Heart left ventricle (tissue), 16 donors: Measurements from ENCODE around the gene ATF6. TPM values are rescaled to one million over a fixed set of nuclear protein-coding genes. Genes with fewer than 3 reads are reported as not detected.

Experiments used
- ATAC-seq, 4 donors: fragments of 200-7000 bp; cut with Tn5 transposase; one replicate each; pipeline ENCODE4 v1.9.1; 2020 to 2022; ENCODE audit warnings: moderate library complexity in 4 of 4, mild to moderate bottlenecking in 3 of 4, moderate number of reproducible peaks in 1 of 4
- DNase-seq, 5 donors: peaks; one replicate each; pipeline ENCODE4 v3.0.0-alpha.2; 2020
- H3K27ac ChIP-seq, 12 donors: fragments of 200-600 bp; sonication (generic) in 4 of 12; one replicate each; pipeline versions ENCODE4 v1.5.0 to v1.8.0; 2016 to 2022; ENCODE audit warnings: mild to moderate bottlenecking in 2 of 12
- H3K27me3 ChIP-seq, 9 donors: fragments of 200-600 bp; sonication (generic) in 2 of 9; one replicate each; pipeline versions ENCODE4 v1.5.1 to v1.8.0; 2016 to 2022; ENCODE audit warnings: mild to moderate bottlenecking in 3 of 9
- H3K36me3 ChIP-seq, 9 donors: fragments of 200-600 bp; sonication (generic) in 2 of 9; one replicate each; pipeline versions ENCODE4 v1.5.0 to v1.8.0; 2018 to 2022; ENCODE audit warnings: mild to moderate bottlenecking in 2 of 9
- H3K4me1 ChIP-seq, 12 donors: fragments of 200-600 bp; sonication (generic) in 4 of 12; one replicate each; pipeline versions ENCODE4 v1.5.0 to v1.8.0; 2016 to 2022; ENCODE audit warnings: mild to moderate bottlenecking in 3 of 12
- H3K4me3 ChIP-seq, 12 donors: fragments of 200-600 bp; sonication (generic) in 4 of 12; one replicate each; pipeline versions ENCODE4 v1.5.0 to v1.8.0; 2017 to 2022; ENCODE audit warnings: mild to moderate bottlenecking in 9 of 12, moderate library complexity in 4 of 12
- H3K9me3 ChIP-seq, 12 donors: fragments of 200-600 bp; sonication (generic) in 4 of 12; one replicate each; pipeline versions ENCODE4 v1.5.0 to v1.8.0; 2016 to 2022; ENCODE audit warnings: mild to moderate bottlenecking in 1 of 12
- POLR2A ChIP-seq, 2 donors: fragments of 450-650 bp; IDR thresholded peaks; one replicate each; pipeline ENCODE4 v1.6.1; 2017; ENCODE audit warnings: antibody characterized with exemption in 2 of 2, mild to moderate bottlenecking in 2 of 2, moderate library complexity in 2 of 2
- WGBS, 4 donors: extraction: QIAGEN DNeasy Blood & Tissue Kit in 2 of 4; methylation state at CpG; one replicate each; pipeline versions ENCODE4 v1.1.5 to v1.1.7; 2013 to 2018; 5-methylcytosine and 5-hydroxymethylcytosine counted together
- intact Hi-C, 10 donors: fragments of 100-400 bp; cut with DNase I; formaldehyde crosslinking; loops; one replicate each; pipeline versions ENCODE4 v1.11.1 to v1.14.2; 2022
- polyA plus RNA-seq, 2 donors: library from polyadenylated mRNA; stranded (reverse); fragments of 200-250 nt; gene quantifications; one replicate each; pipeline ENCODE4 v1.2.3, GENCODE V29; 2013
- total RNA-seq, 9 donors: library from RNA; depleted of rRNA in 2 of 9; stranded (reverse); fragments of >200 nt in 2 of 9; fragmentation: NEBNext Ultra II Directional in 3 of 9; extraction: Animal tissue kit (Norgen Biotek cat#: 25700) in 3 of 9; gene quantifications; one replicate each; pipeline versions ENCODE4 v1.1.0 to v1.2.4, GENCODE V29; 2016 to 2023
- TF ChIP-seq, protein P1 (sequence below), 12 donors: fragments of 200-600 bp; sonication (generic) in 4 of 12; IDR thresholded peaks; one replicate each; pipeline versions ENCODE4 v1.5.0 to v1.8.0; 2018 to 2022; ENCODE audit warnings: antibody characterized with exemption in 12 of 12, mild to moderate bottlenecking in 5 of 12
- donor health status: ischemic (EF 13 %, LVEDD 7.1; RV severe dilation, severe dysfunction).
- donor health status: healthy with polysubstance abuse.
- donor health status: DM: no; HTN: yes; CAD: no.
- donor health status: DM: no; HTN: no; CAD: no.
- donor health status: ischemic (EF 25% LVEDD 6.9; RV normal size, moderate dysfunction).
- donor health status: ischemic (EF 25% LVEDD 5.7; RV mildly dilated, moderate dysfunction).
- donor health status: healthy.
- donor health status: DM: yes; HTN: yes; CAD: no.
- donor health status: ischemic (EF 35%, LVEDD 5.7; RV mildly dilated, moderate dysfunction).
- donor health status: nonischemic (EF 11% LVEDD 7.7; RV severe dilation, severe dysfunction).
- donor health status: DM: yes; HTN: yes; CAD: no.
- donor health status: PGD.
- donor health status: ischemic (EF 29% LVEDD 5.4; RV normal size, mild dysfunction).
- donor health status: nonischemic (EF 23%, LVEDD 6.1; RV moderate dilation, normal function).

The ATF6 gene
- total and polyA plus RNA-seq, 11 donors, result 3.0 to 24.4 (median 16.3) TPM

DNA sequence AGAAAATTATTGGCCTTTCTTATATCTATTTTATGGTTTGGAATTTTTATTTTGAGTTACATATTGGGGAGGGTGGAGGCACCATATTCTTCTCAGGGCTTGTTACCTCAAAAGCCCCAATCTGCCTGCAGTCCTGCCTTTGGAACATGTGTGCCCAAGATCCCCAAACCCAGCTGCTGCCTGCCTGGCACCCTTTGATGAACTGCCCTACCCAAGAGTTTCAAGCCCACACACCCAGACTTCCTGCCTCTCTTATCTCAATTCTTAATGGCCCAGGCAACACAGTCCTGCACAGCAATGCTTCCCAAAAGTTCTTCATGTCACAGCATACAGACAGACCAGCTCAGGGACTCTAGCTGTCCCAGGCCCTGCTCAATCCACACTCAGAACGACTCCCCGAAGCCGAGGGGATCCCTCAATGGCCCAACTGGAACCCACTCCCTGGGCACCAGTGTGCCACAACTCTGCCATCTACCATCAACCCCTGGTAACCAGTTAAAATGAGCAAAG, 238.4 kb downstream of the ATF6 start:
- DNase-seq (no peak), ATAC-seq (no peak)
- H3K27ac ChIP-seq, result peak overlapping the region in 5 of 12 donors; percentile 3 to 93 (median 48)
- TF ChIP-seq, protein P1, sequence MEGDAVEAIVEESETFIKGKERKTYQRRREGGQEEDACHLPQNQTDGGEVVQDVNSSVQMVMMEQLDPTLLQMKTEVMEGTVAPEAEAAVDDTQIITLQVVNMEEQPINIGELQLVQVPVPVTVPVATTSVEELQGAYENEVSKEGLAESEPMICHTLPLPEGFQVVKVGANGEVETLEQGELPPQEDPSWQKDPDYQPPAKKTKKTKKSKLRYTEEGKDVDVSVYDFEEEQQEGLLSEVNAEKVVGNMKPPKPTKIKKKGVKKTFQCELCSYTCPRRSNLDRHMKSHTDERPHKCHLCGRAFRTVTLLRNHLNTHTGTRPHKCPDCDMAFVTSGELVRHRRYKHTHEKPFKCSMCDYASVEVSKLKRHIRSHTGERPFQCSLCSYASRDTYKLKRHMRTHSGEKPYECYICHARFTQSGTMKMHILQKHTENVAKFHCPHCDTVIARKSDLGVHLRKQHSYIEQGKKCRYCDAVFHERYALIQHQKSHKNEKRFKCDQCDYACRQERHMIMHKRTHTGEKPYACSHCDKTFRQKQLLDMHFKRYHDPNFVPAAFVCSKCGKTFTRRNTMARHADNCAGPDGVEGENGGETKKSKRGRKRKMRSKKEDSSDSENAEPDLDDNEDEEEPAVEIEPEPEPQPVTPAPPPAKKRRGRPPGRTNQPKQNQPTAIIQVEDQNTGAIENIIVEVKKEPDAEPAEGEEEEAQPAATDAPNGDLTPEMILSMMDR (IDR thresholded peaks at IDR 0.05), result no peak
- TF ChIP-seq POLR2A (IDR thresholded peaks at IDR 0.05), result no peak
- WGBS, 4 donors, result 85 to 94% (median 93%) methylated on average over 3 of the region's 3 CpGs
- intact Hi-C loops, result loop anchor here in 1 of 10 donors (10.0 kb wide), 1 partner anchor 70 kb away; no protein-coding TSS in a partner anchor
- H3K4me3 ChIP-seq, result no peak overlapping the region
- peaks cover 0 to 28% (median 3%) of the 10 kb centered on the region in 12 donors for H3K4me1 ChIP-seq
- H3K36me3 ChIP-seq, result peaks cover 0 to 5% (median 0%) of the 10 kb centered on the region in 9 donors
- H3K9me3 ChIP-seq, result no peaks in the 10 kb centered on the region
- H3K27me3 ChIP-seq, result no peaks in the 10 kb centered on the region

DNA sequence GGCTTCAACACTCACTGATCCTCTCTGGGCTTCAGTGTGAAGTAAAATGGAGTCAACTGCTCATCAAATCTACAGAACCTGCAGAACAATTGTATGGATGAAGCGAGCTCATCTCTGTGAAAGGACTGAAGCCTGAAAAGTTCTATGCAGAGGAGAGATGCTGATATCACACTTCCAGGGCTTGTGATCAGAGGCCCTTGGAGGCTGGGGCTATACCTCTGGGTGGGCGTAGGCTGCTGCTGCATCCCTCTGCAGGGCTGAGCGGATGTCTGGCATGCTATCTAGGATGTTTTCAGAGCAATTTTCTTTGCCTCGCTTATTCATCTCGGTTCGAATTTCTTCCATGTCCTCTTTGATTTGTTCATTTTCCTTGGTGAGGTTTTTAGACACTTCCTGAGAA, 240.0 kb downstream of the ATF6 start:
- DNase-seq, result no peak
- intact Hi-C loops, result loop anchor here in 1 of 10 donors (10.0 kb wide), 1 partner anchor 71 kb away; no protein-coding TSS in a partner anchor
- TF ChIP-seq, protein P1 (IDR thresholded peaks at IDR 0.05), result no peak
- H3K4me3 ChIP-seq, result no peak overlapping the region
- ATAC-seq, result no peak
- no peak overlapping the region for H3K27ac ChIP-seq
- H3K27me3 ChIP-seq, result no peaks in the 10 kb centered on the region
- peaks cover 0 to 5% (median 0%) of the 10 kb centered on the region in 9 donors for H3K36me3 ChIP-seq
- H3K9me3 ChIP-seq, result no peaks in the 10 kb centered on the region
- H3K4me1 ChIP-seq, result peaks cover 0 to 28% (median 12%) of the 10 kb centered on the region in 12 donors
- WGBS, 4 donors, result 83 to 87% (median 86%) methylated on average over 6 of the region's 6 CpGs

DNA sequence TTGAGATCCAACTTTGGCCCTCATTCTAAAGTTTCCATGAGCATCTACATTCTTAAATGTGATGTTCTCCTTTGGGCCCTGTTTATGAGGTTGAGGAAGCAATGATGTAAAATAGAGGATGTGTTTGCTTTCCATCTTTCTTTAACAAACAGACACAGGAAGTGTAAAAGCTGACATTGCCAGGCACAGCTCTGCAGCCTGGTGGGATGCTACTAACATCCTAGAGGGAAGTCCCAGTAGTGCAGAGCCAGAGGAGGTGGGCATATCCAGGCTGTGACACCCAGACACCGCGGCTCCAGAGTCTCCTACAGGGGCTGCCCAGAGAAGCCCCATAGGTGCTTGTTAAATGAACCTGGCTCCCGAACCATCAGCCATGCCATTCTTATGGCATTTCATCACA, 241.3 kb downstream of the ATF6 start:
- ATAC-seq, result peak in 1 of 4 donors; percentile 14

DNA sequence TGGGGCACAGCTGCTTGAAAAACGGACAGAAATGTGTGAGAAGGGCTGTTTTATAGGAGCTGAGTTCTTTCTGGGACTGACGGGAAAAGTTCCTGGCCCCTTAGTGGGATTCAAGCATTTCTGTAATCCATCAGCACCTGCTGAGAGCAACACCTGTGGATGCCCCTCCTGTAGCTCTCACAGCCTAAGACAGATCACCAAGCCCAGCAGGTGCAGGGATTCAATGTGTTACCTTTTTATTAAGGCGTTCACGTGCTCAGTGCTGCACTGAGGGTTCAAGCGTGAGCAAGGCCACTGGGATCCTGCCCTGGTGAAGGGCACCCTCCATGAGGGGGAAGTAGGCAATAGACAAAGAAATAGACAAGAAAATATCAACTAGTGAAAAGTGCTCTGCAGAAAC, 242.7 kb downstream of the ATF6 start:
- DNase-seq, result no peak
- Histone ChIP-seq H3K27ac (peak overlapping the region in 1 of 12 donors; percentile 7), H3K9me3 (peaks cover 0 to 6% (median 0%) of the 10 kb centered on the region in 12 donors), H3K27me3 (no peaks in the 10 kb centered on the region), H3K4me1 (peaks cover 0 to 44% (median 19%) of the 10 kb centered on the region in 12 donors), H3K36me3 (peaks cover 0 to 5% (median 0%) of the 10 kb centered on the region in 9 donors), H3K4me3 (no peak overlapping the region)
- 85 to 91% (median 87%) methylated on average over 5 of the region's 5 CpGs for WGBS, 4 donors
- intact Hi-C loops, result loop anchor here in 1 of 10 donors (10.0 kb wide), 1 partner anchor 74 kb away; no protein-coding TSS in a partner anchor
- TF ChIP-seq POLR2A (IDR thresholded peaks at IDR 0.05), result no peak
- TF ChIP-seq, protein P1 (IDR thresholded peaks at IDR 0.05), result no peak
- no peak for ATAC-seq

More for the DNA sequence above, 241.3 kb downstream of the ATF6 start:
- Histone ChIP-seq H3K9me3 (no peaks in the 10 kb centered on the region), H3K27ac (peak overlapping the region in 1 of 12 donors; percentile 47), H3K36me3 (peaks cover 0 to 5% (median 0%) of the 10 kb centered on the region in 9 donors), H3K4me1 (peaks cover 0 to 40% (median 17%) of the 10 kb centered on the region in 12 donors), H3K27me3 (no peaks in the 10 kb centered on the region), H3K4me3 (no peak overlapping the region)
- no peak for DNase-seq
- 51 to 73% (median 65%) methylated on average over 3 of the region's 3 CpGs for WGBS, 4 donors
- intact Hi-C loops, result loop anchor here in 1 of 10 donors (10.0 kb wide), 1 partner anchor 73 kb away; no protein-coding TSS in a partner anchor
- TF ChIP-seq, protein P1 (IDR thresholded peaks at IDR 0.05), result no peak
- TF ChIP-seq POLR2A (IDR thresholded peaks at IDR 0.05), result no peak
